ENCODE data around the gene TLR3. TPM values are rescaled to one million over a fixed set of nuclear protein-coding genes. Genes with fewer than 3 reads are reported as not detected.
"Not testable (repeated sequence)": the region's sequence is repeated elsewhere in the genome, so short reads cannot be mapped to it uniquely, and the experiment has no call there.

TLR3 gene
- total RNA-seq, 3 donors from 2014 or later: 4.3 to 13.9 (median 7.4) TPM

- no peaks in the 10 kb centered on the region for H3K4me1 ChIP-seq
Measured at GRCh38 chr4:186040316-186040715, 28.6 kb upstream of the TLR3 start.

DNA sequence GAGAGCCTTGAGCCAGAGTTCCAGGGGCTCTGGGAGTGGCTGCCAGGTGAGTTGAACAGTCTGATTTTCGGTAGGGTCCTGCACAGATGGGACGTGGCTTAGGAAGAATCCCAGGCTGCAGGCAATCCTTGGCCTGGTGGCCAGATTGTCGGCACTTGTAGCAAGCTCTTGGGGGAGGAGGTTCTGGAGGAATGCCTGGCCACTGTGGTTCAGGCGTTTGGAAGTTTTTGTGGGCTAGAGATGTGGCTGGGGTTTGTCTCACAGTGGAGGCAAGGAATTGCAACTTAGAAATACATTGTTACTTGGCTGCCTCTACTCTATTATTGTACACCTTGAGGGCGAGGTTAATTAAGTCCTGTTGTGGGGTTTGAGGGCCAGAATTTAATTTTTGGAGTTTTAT lies 21.5 kb upstream of the TLR3 start:
- H3K9me3 ChIP-seq; H3K27me3 ChIP-seq; DNase-seq (ENCODE audit: low spot score in 2 of 2); H3K27ac ChIP-seq; H3K36me3 ChIP-seq; intact Hi-C loops (cut with DNase I; ENCODE audit: low total_unique reads); H3K4me3 ChIP-seq; H3K4me1 ChIP-seq: not testable (repeated sequence)

More at GRCh38 chr4:186040316-186040715, 28.6 kb upstream of the TLR3 start:
- Histone ChIP-seq H3K36me3 (no peaks in the 10 kb centered on the region), H3K4me3 (no peak overlapping the region), H3K27me3 (peaks cover 0 to 3% of the 10 kb centered on the region in 2 donors), H3K9me3 (no peaks in the 10 kb centered on the region), H3K27ac (no peak overlapping the region)
- DNase-seq (ENCODE audit: low spot score in 2 of 2): no peak
- TF ChIP-seq, protein P1, sequence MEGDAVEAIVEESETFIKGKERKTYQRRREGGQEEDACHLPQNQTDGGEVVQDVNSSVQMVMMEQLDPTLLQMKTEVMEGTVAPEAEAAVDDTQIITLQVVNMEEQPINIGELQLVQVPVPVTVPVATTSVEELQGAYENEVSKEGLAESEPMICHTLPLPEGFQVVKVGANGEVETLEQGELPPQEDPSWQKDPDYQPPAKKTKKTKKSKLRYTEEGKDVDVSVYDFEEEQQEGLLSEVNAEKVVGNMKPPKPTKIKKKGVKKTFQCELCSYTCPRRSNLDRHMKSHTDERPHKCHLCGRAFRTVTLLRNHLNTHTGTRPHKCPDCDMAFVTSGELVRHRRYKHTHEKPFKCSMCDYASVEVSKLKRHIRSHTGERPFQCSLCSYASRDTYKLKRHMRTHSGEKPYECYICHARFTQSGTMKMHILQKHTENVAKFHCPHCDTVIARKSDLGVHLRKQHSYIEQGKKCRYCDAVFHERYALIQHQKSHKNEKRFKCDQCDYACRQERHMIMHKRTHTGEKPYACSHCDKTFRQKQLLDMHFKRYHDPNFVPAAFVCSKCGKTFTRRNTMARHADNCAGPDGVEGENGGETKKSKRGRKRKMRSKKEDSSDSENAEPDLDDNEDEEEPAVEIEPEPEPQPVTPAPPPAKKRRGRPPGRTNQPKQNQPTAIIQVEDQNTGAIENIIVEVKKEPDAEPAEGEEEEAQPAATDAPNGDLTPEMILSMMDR (IDR thresholded peaks at IDR 0.05): no peak
- no peak for TF ChIP-seq POLR2AphosphoS5 (IDR thresholded peaks at IDR 0.05)
- no peak for TF ChIP-seq POLR2A (IDR thresholded peaks at IDR 0.05)
- intact Hi-C loops (cut with DNase I; ENCODE audit: low total_unique reads): no loop called here

- H3K4me3 ChIP-seq; H3K4me1 ChIP-seq; H3K27ac ChIP-seq; H3K9me3 ChIP-seq; DNase-seq (ENCODE audit: low spot score in 2 of 2); H3K36me3 ChIP-seq; H3K27me3 ChIP-seq; intact Hi-C loops (cut with DNase I; ENCODE audit: low total_unique reads): not testable (repeated sequence)
Measured at GRCh38 chr4:186050135-186050534, 18.8 kb upstream of the TLR3 start.

DNA sequence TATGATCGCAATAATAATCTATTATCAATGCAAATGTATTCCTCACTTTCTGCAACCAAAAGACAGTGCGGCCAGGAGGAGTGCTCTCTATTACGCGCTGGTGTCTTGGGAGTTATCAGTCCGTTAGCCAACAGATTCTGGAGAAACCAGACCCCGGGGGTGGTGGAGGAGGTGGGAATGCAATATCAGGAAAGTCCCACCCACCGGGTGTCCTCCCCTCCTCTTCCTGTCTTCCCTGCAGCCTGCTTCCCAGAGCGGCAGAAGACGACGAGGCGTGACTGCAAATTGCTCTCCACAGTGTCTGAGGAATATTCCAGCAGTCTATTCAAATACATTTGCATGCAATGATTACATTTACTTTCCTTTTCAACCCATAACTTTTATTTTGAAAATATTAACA lies 17.9 kb upstream of the TLR3 start:
- TF ChIP-seq POLR2AphosphoS5 (IDR thresholded peaks at IDR 0.05) (no peak), POLR2A (IDR thresholded peaks at IDR 0.05) (no peak)
- TF ChIP-seq, protein P1 (IDR thresholded peaks at IDR 0.05): no peak
- H3K27ac ChIP-seq: no peak overlapping the region
- H3K4me1 ChIP-seq: no peaks in the 10 kb centered on the region
- H3K27me3 ChIP-seq: no peaks in the 10 kb centered on the region
- peak overlapping the region in 1 of 3 donors; percentile 6 for H3K4me3 ChIP-seq
- intact Hi-C loops (cut with DNase I; ENCODE audit: low total_unique reads): no loop called here
- no peaks in the 10 kb centered on the region for H3K36me3 ChIP-seq
- no peak for DNase-seq (ENCODE audit: low spot score in 2 of 2)
- no peaks in the 10 kb centered on the region for H3K9me3 ChIP-seq

- Histone ChIP-seq H3K4me1 (no peaks in the 10 kb centered on the region), H3K4me3 (no peak overlapping the region), H3K36me3 (no peaks in the 10 kb centered on the region), H3K27ac (no peak overlapping the region), H3K9me3 (no peaks in the 10 kb centered on the region), H3K27me3 (no peaks in the 10 kb centered on the region)
- intact Hi-C loops (cut with DNase I; ENCODE audit: low total_unique reads): no loop called here
- no peak for DNase-seq (ENCODE audit: low spot score in 2 of 2)
- TF ChIP-seq, protein P1 (IDR thresholded peaks at IDR 0.05): no peak
- TF ChIP-seq POLR2A (IDR thresholded peaks at IDR 0.05): no peak
- no peak for TF ChIP-seq POLR2AphosphoS5 (IDR thresholded peaks at IDR 0.05)
Measured at GRCh38 chr4:186058253-186058979, 10.5 kb upstream of the TLR3 start.

DNA sequence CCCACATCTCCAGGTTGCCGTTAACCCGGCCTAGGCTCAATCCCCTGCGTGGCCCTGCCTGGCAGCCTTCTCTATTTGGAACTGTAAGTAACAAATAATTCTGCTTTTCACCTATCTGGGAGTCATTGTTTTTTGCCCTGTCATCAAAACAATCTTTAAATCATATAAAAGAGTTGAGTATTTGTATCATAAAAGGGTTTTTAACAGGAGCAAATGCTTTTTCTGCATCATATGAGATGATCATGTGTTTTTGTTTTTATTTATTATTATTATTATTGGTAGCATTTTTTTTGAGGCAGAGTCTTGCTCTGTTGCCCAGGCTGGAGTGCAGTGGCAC lies 10.0 kb upstream of the TLR3 start:
- DNase-seq (ENCODE audit: low spot score in 2 of 2): no peak
- no peaks in the 10 kb centered on the region for H3K4me1 ChIP-seq
- H3K27ac ChIP-seq: no peak overlapping the region
- TF ChIP-seq POLR2A (IDR thresholded peaks at IDR 0.05): no peak
- TF ChIP-seq, protein P1 (IDR thresholded peaks at IDR 0.05): no peak
- no peak for TF ChIP-seq POLR2AphosphoS5 (IDR thresholded peaks at IDR 0.05)
- no peaks in the 10 kb centered on the region for H3K27me3 ChIP-seq
- no peaks in the 10 kb centered on the region for H3K36me3 ChIP-seq
- no peaks in the 10 kb centered on the region for H3K9me3 ChIP-seq
- intact Hi-C loops (cut with DNase I; ENCODE audit: low total_unique reads): no loop called here
- H3K4me3 ChIP-seq: no peak overlapping the region

All from breast epithelium (tissue), 4 donors.